H1 (cell line): ENCODE data around the gene GLRA1.

Experiments
- CTCF ChIP-seq, 3 experiments: IDR thresholded peaks; 1 replicate in 2 of 3; 2 replicates in 1 of 3; pipeline versions ENCODE4 v1.5.1 to v1.6.1; 2011; ENCODE audit warnings: low read length in 3 of 3, mild to moderate bottlenecking in 3 of 3, inconsistent platforms in 2 of 3, low read depth in 1 of 3, moderate library complexity in 1 of 3; ENCODE audit not compliant: insufficient read depth in 1 of 3; ENCODE audit errors: control extremely low read depth in 1 of 3
- EP300 ChIP-seq, 2 experiments: IDR thresholded peaks; 1 replicate in 1 of 2; 2 replicates in 1 of 2; pipeline ENCODE4 v1.6.1; 2011 to 2012; ENCODE audit warnings: low read depth in 2 of 2, low read length in 2 of 2, mild to moderate bottlenecking in 2 of 2, borderline replicate concordance in 1 of 2, inconsistent platforms in 1 of 2, moderate library complexity in 1 of 2

GRCh38 chr5:151905557-151905961 lies 19.1 kb downstream of the GLRA1 start:
- TF ChIP-seq EP300 (IDR thresholded peaks at IDR 0.05; ENCODE audit: borderline replicate concordance in 1 of 2, low read depth in 2 of 2, low read length in 2 of 2) (no peak), CTCF (IDR thresholded peaks at IDR 0.05; ENCODE audit: control extremely low read depth in 1 of 3, insufficient read depth in 1 of 3, low read depth in 1 of 3, low read length in 3 of 3) (no peak)
